Activated CD4-positive, alpha-beta T cell treated with anti-CD3 and anti-CD28 coated beads, Interleukin-10, Interleukin-2, amounts not matched to agents 100 ng/mL and 50 ng/mL, durations not matched to agents 16 hours and 8 hours (primary cell): ENCODE results near the gene DST.

ENCODE experiments used
- DNase-seq: peaks from one replicate; pipeline ENCODE4 v3.0.0-alpha.2; 2020

The DST gene

GRCh38 chr6:56430629-56431600 lies 211.8 kb downstream of the DST start:
- no peak for DNase-seq

- no peak for DNase-seq
These were observed 218.1 kb downstream of the DST start for GRCh38 chr6:56424542-56425083.

DNA sequence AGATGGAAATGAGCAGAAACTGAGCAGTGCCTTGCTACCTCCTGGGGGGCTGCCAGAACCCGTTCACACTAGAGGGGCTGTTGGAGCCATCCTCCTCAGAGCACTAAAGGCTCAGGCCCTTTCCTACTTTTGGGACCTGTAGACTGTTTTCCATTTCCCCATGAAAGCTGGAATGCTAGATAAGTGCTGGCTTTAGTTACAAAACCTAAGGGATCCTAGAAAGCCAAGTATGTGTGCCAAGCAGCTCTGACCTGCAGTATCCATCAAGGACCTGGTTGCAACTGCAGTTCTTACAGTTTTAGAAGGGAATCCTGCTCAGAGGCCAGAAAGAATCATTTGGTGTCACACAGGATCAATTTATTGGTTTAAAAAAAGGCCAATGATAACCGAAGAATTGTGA lies 218.6 kb downstream of the DST start:
- DNase-seq: no peak

DNA sequence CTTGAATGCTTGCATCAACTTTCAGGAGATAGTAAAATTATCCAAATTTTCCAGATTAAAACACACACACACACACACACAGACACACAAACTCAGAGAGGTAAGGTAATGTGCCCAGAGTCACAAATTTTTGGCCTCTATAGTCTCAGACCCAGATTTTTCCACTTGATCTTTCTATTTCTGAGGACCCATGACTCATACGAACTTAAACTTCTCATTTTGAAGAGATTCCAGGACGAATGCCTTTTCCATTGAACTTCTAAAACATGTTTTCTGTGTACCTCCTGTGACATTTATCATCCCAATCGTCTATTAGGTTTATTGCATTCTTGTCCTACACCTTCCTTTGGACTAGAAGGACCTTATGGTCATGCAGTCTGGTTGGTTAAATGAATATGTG lies 222.4 kb downstream of the DST start:
- DNase-seq: no peak

- DNase-seq: no peak
These were observed 223.5 kb downstream of the DST start for GRCh38 chr6:56419191-56419590.

GRCh38 chr6:56417823-56418222 lies 224.9 kb downstream of the DST start:
- no peak for DNase-seq

DNA sequence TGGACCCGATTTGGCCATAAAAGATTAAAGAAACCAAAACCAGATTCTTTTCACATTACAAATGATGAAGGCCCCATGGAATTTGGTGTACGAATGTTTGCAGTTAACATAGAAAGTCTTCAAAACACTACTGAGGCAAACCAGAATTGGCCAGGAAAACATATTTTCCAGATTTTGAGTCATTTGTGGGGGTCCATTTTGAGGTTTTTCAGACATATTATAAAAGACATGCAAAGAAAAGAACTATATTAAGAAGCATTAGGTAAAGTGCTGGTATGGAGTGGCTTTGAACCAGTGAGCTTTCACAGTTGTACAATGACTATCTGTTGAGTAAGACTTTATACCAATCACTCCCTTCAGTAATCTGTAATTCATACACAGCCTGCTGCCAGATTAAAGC lies 226.4 kb downstream of the DST start:
- no peak for DNase-seq

DNA sequence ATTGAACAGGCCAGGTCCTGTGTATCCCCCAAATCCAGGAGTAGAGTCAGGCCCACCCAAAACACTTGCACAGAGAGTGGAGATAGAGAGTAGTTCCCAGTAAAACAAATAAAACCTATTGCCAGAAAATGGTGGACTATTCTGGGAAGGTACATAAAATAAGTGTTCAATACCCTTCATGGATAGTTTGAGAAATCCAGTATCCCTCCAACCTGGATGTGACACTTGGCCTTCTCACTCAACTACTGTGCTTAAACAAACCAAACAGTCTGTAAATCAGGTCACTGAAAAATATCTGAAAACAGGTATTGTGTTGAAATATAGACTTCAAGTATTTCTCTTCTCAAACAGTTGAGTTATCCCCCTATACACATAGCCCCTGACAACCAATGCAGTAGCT lies 233.7 kb downstream of the DST start:
- DNase-seq: no peak
